Keratinocyte (primary cell): ENCODE data around the gene KLF2. TPM values are rescaled to one million over a fixed set of nuclear protein-coding genes. Genes with fewer than 3 reads are reported as not detected.

Source experiments
- DNase-seq: peaks from one replicate; pipeline ENCODE4 v3.0.0-alpha.2; 2011; ENCODE audit warnings: low read depth, missing footprints, low spot score
- FAIRE-seq: peaks from 2 replicates; lab custom pipeline; 2011; peaks lifted over from hg19 to GRCh38; lab: Jason Lieb, UNC
- H2AFZ ChIP-seq: 2 replicates; pipeline ENCODE4 v1.6.0; 2012; ENCODE audit warnings: low read length, control low read depth, inconsistent platforms; ENCODE audit not compliant: control insufficient read depth
- H3K27ac ChIP-seq: 2 replicates; pipeline ENCODE4 v1.5.1; 2011; ENCODE audit warnings: low read length; ENCODE audit not compliant: control insufficient read depth, insufficient read depth
- H3K27me3 ChIP-seq: 3 replicates; pipeline ENCODE4 v1.6.0; 2011; ENCODE audit warnings: low read length; ENCODE audit not compliant: control insufficient read depth, insufficient read depth; ENCODE audit errors: extremely low read depth
- H3K36me3 ChIP-seq, 2 experiments: 2 replicates in 1 of 2; 3 replicates in 1 of 2; pipeline ENCODE4 v1.5.1; 2011; ENCODE audit warnings: low read length in 2 of 2, mild to moderate bottlenecking in 1 of 2; ENCODE audit not compliant: control insufficient read depth in 2 of 2, insufficient read depth in 2 of 2; ENCODE audit errors: extremely low read depth in 1 of 2
- H3K4me1 ChIP-seq: 3 replicates; pipeline ENCODE4 v1.5.1; 2011; ENCODE audit warnings: low read length; ENCODE audit not compliant: control insufficient read depth, insufficient read depth; ENCODE audit errors: extremely low read depth
- H3K4me2 ChIP-seq: 3 replicates; pipeline ENCODE4 v1.6.0; 2011; ENCODE audit warnings: low read depth, low read length; ENCODE audit not compliant: control insufficient read depth, insufficient read depth; ENCODE audit errors: extremely low read depth
- H3K4me3 ChIP-seq, 3 experiments: fragments of 200-600 bp in 1 of 3; sonication (generic) in 1 of 3; 2 replicates in 2 of 3; 3 replicates in 1 of 3; pipeline ENCODE4 v1.5.1; 2011 to 2016; ENCODE audit warnings: low read length in 3 of 3, mild to moderate bottlenecking in 3 of 3, control low read depth in 2 of 3, inconsistent platforms in 1 of 3, low read depth in 1 of 3, mixed read lengths in 1 of 3, mixed run types in 1 of 3, moderate library complexity in 1 of 3; ENCODE audit not compliant: control insufficient read depth in 2 of 3, insufficient read depth in 2 of 3; ENCODE audit errors: extremely low read depth in 1 of 3
- H3K79me2 ChIP-seq: 2 replicates; pipeline ENCODE4 v1.6.0; 2012; ENCODE audit warnings: low read length; ENCODE audit not compliant: control insufficient read depth, insufficient read depth
- H3K9ac ChIP-seq: 3 replicates; pipeline ENCODE4 v1.6.0; 2011; ENCODE audit warnings: low read length; ENCODE audit not compliant: control insufficient read depth, insufficient read depth; ENCODE audit errors: extremely low read depth
- H3K9me1 ChIP-seq: 3 replicates; pipeline ENCODE4 v1.6.0; 2011; ENCODE audit warnings: low read length; ENCODE audit not compliant: control insufficient read depth, insufficient read depth; ENCODE audit errors: extremely low read depth
- H3K9me3 ChIP-seq: 2 replicates; pipeline ENCODE4 v1.5.1; 2012; ENCODE audit warnings: low read depth, low read length; ENCODE audit not compliant: control insufficient read depth
- H4K20me1 ChIP-seq: 3 replicates; pipeline ENCODE4 v1.6.0; 2011; ENCODE audit warnings: low read length; ENCODE audit not compliant: control insufficient read depth, insufficient read depth; ENCODE audit errors: extremely low read depth
- CTCF ChIP-seq, 3 experiments: IDR thresholded peaks in 1 of 3; conservative IDR thresholded peaks in 1 of 3; optimal IDR thresholded peaks in 1 of 3; 2 replicates in 2 of 3; 3 replicates in 1 of 3; pipeline versions ENCODE3 to v1.5.1; 2011; ENCODE audit warnings: low read length in 3 of 3, mild to moderate bottlenecking in 3 of 3, moderate library complexity in 2 of 3, control low read depth in 1 of 3, inconsistent platforms in 1 of 3; ENCODE audit not compliant: insufficient read depth in 2 of 3; ENCODE audit errors: extremely low read depth in 1 of 3
- EZH2 ChIP-seq: IDR thresholded peaks from one replicate; pipeline ENCODE4 v1.6.1; 2012; ENCODE audit warnings: inconsistent platforms, mild to moderate bottlenecking, low read length, moderate library complexity
- dilution Hi-C: fragments of 300-500 bp; cut with MboI; formaldehyde crosslinking; loops from one replicate; pipeline ENCODE4 v1.7.0; 2020; ENCODE audit warnings: low sequenced_read_pairs; ENCODE audit not compliant: extremely low pct_ligation_motif_present
- polyA plus RNA-seq, 5 experiments: library from polyadenylated mRNA; depleted of rRNA in 3 of 5; stranded (reverse) in 3 of 5; stranded (forward) in 1 of 5; unstranded in 1 of 5; fragments of >200 nt; gene quantifications; 1 replicate in 1 of 5; 2 replicates in 3 of 5; 3 replicates in 1 of 5; pipeline versions ENCODE4 v1.2.1 to v1.2.3, GENCODE V29; 2011 to 2012; ENCODE audit warnings: missing spikeins in 2 of 5, low read depth in 1 of 5, low replicate concordance in 1 of 5

The KLF2 gene
- polyA plus RNA-seq, 1 donor (not counting 4 experiments of a cell fraction or from before 2014, with no cell fraction given), result not detected

DNA sequence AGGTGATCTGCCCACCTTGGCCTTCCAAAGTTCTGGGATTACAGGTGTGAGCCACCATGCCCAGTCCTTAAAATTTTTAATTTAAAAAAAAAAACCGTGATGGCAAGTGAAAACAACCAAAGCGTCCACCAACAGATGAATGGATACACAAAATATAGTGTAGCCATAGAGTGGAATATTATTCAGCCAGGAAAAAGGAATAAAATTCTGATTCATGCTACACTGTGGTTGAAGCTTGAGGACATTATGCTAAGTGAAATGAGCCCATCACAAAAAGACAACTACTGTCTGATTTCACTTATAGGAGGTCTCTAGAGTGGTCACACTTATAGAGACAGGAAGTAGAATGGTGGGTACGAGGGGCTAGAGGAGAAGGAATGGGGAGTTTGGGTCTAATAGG, 26.3 kb upstream of the KLF2 start:
- H3K27ac ChIP-seq, result no peak overlapping the region
- no peak for FAIRE-seq
- dilution Hi-C loops, result no loop called here

GRCh38 chr19:16301999-16302694, 22.5 kb upstream of the KLF2 start:
- no peak overlapping the region for H2AFZ ChIP-seq
- H4K20me1 ChIP-seq, result no peaks in the 10 kb centered on the region
- FAIRE-seq (no peak), DNase-seq (no peak)
- H3K4me1 ChIP-seq, result peaks cover 3% of the 10 kb centered on the region
- H3K9ac ChIP-seq, result no peak overlapping the region
- no peaks in the 10 kb centered on the region for H3K9me1 ChIP-seq
- dilution Hi-C loops, result no loop called here
- H3K9me3 ChIP-seq, result no peaks in the 10 kb centered on the region
- no peak overlapping the region for H3K4me2 ChIP-seq
- H3K79me2 ChIP-seq, result no peaks in the 10 kb centered on the region
- no peak overlapping the region for H3K27ac ChIP-seq
- H3K27me3 ChIP-seq, result no peaks in the 10 kb centered on the region
- TF ChIP-seq CTCF (optimal IDR thresholded peaks at IDR 0.05 in 1 of 3, IDR thresholded peaks at IDR 0.05 in 1 of 3, conservative IDR thresholded peaks at IDR 0.05 in 1 of 3; ENCODE audit: extremely low read depth in 1 of 3, insufficient read depth in 2 of 3, low read length in 3 of 3) (no peak), EZH2 (no peak)
- H3K36me3 ChIP-seq, result no peaks in the 10 kb centered on the region
- no peak overlapping the region for H3K4me3 ChIP-seq

More for the DNA sequence above, 26.3 kb upstream of the KLF2 start:
- Histone ChIP-seq H2AFZ (no peak overlapping the region), H3K27me3 (peaks cover 2% of the 10 kb centered on the region), H3K4me3 (no peak overlapping the region), H3K4me2 (no peak overlapping the region), H3K4me1 (peaks cover 3% of the 10 kb centered on the region), H3K79me2 (no peaks in the 10 kb centered on the region), H3K9me3 (no peaks in the 10 kb centered on the region), H3K9me1 (no peaks in the 10 kb centered on the region), H3K9ac (no peak overlapping the region), H3K36me3 (no peaks in the 10 kb centered on the region), H4K20me1 (no peaks in the 10 kb centered on the region)
- TF ChIP-seq EZH2, result no peak
- TF ChIP-seq CTCF (optimal IDR thresholded peaks at IDR 0.05 in 1 of 3, IDR thresholded peaks at IDR 0.05 in 1 of 3, conservative IDR thresholded peaks at IDR 0.05 in 1 of 3; ENCODE audit: extremely low read depth in 1 of 3, insufficient read depth in 2 of 3, low read length in 3 of 3), result no peak
- no peak for DNase-seq
